Putamen (tissue), 1 donor: ENCODE results near the gene ZNF785.
"Not testable (repeated sequence)": the region's sequence is repeated elsewhere in the genome, so short reads cannot be mapped to it uniquely, and the experiment has no call there.

Source experiments
- DNase-seq: peaks from one replicate; pipeline ENCODE4 v3.0.0-alpha.2; 2016; ENCODE audit warnings: low spot score

ZNF785 gene

GRCh38 chr16:30585400-30586191 lies at the start of gene ZNF785:
TSS of gene ZNF785 (minus strand) at chr16:30585697. CDS start at chr16:30585611, 86 bp downstream.
- peak; percentile 98 for DNase-seq

DNA sequence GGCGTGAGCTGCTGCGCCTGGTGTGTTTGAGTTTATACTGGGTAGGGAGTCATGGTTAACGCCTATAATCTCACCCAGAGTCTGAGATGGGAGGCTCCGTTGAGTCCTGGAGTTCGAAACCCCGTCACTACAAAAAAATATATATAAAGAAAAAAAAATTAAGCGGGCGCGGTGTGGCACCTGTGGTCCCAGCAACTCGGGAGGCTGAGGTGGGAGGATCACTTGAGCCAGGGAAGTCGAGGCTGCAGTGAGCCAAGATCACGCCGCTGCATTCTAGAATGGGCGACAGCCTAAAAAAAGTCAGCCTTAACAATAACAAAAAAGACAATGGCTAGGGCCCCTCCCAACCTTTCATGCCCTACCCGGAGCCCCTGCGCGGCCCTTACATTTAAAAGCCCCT lies 48.0 kb upstream of the ZNF785 start:
- DNase-seq = no peak

- DNase-seq = not testable (repeated sequence)
These were observed 47.0 kb upstream of the ZNF785 start for GRCh38 chr16:30632454-30632853.

DNA sequence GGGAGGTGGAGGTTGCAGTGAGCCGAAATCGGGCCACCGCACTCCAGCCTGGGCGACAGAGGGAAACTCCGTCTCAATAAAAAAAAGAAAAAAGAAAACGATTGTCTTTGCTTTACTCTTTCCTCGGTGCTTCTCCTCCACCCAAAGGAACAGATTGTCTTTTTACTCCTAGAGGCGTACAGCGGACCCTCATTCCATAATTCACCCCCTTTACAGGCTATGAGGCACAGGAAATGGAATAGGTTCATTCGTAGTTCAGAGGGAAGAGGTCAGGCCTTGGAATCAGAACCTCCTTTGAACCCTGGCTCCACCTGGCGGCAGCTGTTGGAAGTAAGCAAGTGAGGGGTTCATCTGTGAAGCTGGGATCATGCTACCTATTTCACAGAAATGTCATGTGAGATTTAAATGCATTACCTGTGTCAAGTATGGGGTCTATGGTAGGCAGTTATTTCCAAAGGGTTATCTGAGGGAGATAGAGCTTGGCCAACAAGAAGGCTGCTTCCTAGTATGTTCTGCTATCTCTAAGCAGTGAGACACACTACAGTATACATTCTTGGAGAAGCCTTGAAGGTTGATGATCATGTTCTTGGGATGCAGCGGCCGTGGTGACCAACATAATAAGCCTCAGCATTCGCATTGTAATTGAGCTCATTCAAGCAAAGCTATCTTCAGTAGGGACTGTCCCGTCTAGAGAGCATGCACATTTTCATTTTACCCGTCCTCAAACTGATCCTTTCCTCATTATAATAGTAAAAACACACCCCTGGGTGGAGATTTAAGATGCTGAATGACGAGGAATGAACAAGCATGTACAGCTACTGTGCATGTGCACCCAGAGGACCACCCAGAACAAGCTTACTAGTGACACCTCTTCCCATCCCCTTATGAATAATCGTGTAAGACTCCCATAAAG lies 43.4 kb upstream of the ZNF785 start:
- peak; percentile 83 for DNase-seq

DNA sequence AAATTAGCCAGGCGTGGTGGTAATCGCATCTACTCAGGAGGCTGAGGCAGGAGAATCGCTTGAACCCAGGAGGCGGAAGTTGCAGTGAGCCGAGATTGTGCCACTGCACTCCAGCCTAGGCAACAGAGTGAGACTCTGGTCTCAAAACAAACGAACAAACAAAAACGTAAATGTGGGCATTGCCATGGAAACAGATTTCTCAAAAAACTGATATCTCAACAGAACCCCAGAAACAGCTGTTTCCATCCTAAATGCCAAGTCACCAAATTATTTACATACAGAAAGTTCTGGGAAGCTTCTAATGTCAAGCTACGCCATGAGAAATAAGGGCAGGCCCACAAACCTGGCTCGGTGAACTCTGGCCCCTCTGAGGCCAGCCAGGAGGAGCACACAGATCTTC lies 40.7 kb upstream of the ZNF785 start:
- no peak for DNase-seq

- DNase-seq = no peak
These were observed 38.2 kb upstream of the ZNF785 start for GRCh38 chr16:30623536-30624283.

DNA sequence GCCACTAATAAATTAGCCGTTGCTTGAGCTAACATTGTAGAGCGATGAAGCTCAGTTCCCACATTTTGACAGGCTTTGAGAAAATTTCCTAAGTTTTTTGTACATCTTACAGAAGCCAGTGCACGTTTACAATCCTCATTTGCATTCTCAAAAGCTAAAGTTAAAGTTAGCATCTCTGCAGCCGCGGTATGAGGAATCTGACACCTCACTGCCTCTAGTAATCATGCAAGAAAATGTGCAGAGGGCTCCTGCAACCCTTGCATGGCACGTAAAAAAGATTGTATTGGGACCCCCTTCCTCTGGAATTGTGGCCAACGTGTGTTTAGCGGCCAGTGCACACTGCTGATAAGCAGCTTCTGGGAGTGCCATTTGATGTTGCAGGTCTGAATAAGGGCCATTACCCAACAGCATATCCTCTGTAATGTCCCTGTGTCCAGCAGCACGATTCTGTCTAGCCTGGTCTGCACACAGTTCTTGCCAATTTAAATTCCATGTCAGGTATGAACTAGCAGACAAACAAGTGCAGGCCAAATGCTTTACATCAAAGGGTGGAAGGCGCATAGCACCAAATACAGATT lies 37.0 kb upstream of the ZNF785 start:
- no peak for DNase-seq

DNA sequence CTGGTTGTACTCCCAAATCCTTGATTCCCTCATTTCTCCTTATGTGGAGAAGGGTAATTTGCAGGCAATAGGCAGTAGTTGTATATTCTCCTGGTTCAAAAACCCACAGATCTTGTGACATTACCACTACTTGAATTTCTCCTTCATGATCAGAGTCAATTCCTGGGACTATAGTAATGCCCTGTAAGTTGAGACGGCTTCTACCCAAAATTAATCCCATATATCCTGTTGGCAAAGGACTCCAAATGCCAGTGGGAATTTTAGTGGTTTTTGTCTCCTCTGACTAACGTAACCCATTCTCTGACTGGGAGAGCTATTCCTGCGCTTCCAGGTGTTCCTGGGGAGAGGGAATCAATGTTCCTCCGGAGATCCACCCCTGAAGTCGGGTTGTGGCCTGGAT lies 36.3 kb upstream of the ZNF785 start:
- DNase-seq = no peak

DNA sequence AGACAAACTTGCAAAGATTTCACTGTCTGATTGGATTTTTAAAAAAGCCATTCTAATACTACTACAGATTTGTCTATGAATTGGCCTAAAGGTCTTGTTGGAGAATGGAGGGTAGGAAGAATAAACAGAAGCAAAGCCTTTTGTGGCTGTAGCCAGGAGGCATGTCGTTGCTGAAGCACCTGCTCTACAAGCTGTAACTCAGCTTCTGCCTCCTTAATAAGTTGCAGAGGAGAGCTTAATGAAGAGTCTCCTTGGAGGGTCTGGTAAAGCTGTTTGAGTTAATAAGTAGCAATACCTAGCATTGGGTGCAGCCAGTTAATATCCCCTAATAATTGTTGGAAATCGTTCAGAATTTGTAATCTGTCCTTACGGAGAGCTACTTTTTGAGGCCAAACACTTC lies 34.7 kb upstream of the ZNF785 start:
- no peak for DNase-seq

GRCh38 chr16:30619638-30620037 lies 34.1 kb upstream of the ZNF785 start:
- DNase-seq = no peak

- no peak for DNase-seq
These were observed 33.7 kb upstream of the ZNF785 start for GRCh38 chr16:30619202-30619601.

GRCh38 chr16:30615358-30616091 lies 30.0 kb upstream of the ZNF785 start:
- no peak for DNase-seq

GRCh38 chr16:30609926-30610839 lies 24.7 kb upstream of the ZNF785 start, which contains the start of gene ZNF689:
TSS of gene ZNF689 (minus strand) at chr16:30610389. CDS start at chr16:30610041, 348 bp downstream.
- peak; percentile 98 for DNase-seq

DNA sequence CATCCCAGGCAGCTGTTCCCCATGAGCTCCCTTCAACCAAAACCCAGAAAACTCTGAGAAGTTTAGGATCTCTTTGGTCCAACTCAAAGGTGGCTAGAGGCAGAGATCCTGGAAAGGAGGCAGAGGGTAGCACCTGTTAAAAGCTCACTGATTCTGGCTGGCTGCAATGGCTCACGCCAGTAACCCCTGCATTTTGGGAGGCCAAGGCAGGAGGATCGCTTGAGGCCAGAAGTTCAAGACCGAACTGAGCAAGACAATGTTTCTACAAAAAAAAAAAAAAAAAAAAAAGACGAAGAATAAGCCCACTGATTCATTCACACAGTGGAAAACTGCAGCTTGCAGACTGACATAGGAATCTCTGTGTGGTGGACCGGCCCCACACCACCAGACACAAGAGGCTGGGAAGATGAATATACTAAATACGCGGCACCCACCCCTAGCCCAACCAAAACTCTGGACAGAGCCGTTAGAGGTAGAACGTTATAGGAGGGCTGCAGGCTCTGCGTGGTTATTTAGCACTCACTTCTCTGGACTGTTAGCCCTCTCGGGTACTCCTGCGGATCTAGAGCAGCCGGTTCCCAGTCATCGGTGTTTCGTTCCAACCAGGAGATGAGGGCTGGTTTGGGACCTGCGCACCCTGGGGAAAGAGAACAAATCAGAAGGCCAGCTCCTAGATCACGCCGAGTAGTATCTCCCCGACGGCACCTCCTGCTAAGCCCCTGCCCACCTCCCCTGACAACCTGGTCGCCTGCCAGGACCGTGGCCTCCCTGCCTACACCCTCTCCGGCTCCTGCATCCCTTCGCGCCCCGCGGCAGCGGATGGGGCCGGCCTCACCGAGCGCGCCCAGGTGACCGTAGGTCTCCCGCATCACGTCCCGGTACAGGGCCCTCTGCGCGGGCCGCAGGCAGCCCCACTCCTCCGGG lies 23.8 kb upstream of the ZNF785 start:
- no peak for DNase-seq

- DNase-seq = no peak
These were observed 20.5 kb upstream of the ZNF785 start for GRCh38 chr16:30606004-30606403.

DNA sequence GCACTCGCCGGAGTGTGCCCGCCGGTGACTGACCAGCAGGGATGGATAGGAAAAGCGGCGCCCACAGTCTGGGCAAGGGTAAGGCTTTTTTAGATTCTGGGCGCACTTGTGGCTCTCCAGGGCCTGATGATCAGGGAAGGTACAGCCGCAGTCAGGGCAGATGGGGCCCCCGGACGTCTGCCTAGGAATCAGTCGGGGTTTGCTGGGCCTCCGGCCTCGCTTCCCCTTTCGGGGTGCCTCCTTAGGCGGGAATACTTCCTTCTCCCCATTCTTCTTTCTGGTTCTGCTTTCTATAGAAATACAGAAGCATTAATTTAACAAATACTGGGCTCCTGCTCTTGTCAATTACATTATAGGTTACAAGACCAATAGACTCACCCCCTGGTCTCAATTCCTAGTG lies 19.7 kb upstream of the ZNF785 start:
- no peak for DNase-seq

- no peak for DNase-seq
These were observed 18.9 kb upstream of the ZNF785 start for GRCh38 chr16:30604316-30604947.

GRCh38 chr16:30603945-30604315 lies 18.4 kb upstream of the ZNF785 start:
- no peak for DNase-seq
